GM19239 (cell line): ENCODE results near the gene PSG2.
"Not testable (repeated sequence)": the region's sequence is repeated elsewhere in the genome, so short reads cannot be mapped to it uniquely, and the experiment has no call there.

ENCODE experiments used
- DNase-seq: peaks from one replicate; pipeline ENCODE4 v3.0.0; 2011; ENCODE audit warnings: low spot score; ENCODE audit not compliant: insufficient read length
- FAIRE-seq: peaks from 2 replicates; lab custom pipeline; 2011; peaks lifted over from hg19 to GRCh38; lab: Jason Lieb, UNC

PSG2 gene

GRCh38 chr19:43084196-43084832, 1.8 kb upstream of the PSG2 start:
- DNase-seq, FAIRE-seq: not testable (repeated sequence)

DNA sequence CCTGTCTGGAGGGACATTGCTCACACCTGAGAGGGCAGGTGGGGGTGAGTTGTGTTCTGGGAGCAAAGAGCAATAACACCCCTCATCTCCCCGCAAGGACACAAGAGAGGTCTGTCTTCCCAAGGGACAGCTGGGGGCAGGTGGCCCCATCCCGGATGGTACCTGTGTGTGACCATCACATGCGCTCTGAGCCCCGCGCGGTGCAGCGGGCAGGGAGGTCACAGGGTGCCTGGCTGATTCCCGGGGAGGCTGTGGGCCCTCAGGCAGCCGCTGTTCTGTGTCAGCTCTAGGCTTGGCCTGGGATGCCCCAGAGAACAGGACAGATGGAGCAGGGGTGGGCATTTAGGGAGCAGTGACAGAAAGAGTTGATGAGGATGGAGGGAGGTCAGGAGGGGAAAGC, 1.2 kb upstream of the PSG2 start:
- DNase-seq, FAIRE-seq: not testable (repeated sequence)

- FAIRE-seq (no peak), DNase-seq (no peak)
Observed at GRCh38 chr19:43078311-43078710, 4.2 kb downstream of the PSG2 start.

GRCh38 chr19:43077881-43078280, 4.6 kb downstream of the PSG2 start:
- not testable (repeated sequence) for DNase-seq, FAIRE-seq

DNA sequence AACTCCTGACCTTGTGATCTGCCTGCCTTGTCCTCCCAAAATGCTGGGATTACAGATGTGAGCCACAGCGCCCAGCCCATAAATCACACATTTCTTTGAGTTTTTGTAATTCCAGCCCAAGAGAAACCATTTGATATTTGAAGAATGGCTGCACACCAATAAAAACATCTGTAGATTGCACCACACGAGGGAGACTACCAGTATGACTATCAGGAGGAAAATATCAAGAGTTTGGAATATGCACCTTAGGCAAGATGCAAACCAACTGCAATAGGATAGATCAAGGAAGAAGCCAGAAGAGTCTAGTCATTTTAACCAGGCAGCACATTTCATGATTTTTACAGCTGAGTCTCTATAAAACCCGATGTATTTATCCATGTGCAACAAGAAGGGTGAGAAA, 20.1 kb downstream of the PSG2 start:
- DNase-seq, FAIRE-seq: not testable (repeated sequence)

GRCh38 chr19:43061326-43061725, 21.2 kb downstream of the PSG2 start:
- not testable (repeated sequence) for FAIRE-seq

DNA sequence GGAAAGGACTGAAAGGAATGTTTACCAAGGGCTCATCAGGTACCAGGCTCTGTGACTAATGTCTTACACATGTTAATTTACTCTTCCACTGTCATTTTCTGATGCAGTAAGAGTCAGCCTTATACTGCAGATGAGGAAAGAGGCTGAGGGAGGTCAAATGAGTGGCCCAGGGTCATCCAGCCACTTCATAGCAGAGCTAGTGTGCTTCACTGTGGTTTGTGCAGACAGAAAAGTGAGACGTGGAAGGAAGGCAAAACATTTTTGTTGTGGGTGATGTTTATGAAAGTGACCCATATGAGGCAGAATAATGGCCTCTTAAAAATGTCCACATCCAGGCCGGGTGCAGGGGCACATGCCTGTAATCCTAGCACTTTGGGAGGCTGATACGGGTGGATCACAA, 22.2 kb downstream of the PSG2 start:
- FAIRE-seq, DNase-seq: not testable (repeated sequence)

More at GRCh38 chr19:43061326-43061725, 21.2 kb downstream of the PSG2 start:
- not testable (repeated sequence) for DNase-seq

DNA sequence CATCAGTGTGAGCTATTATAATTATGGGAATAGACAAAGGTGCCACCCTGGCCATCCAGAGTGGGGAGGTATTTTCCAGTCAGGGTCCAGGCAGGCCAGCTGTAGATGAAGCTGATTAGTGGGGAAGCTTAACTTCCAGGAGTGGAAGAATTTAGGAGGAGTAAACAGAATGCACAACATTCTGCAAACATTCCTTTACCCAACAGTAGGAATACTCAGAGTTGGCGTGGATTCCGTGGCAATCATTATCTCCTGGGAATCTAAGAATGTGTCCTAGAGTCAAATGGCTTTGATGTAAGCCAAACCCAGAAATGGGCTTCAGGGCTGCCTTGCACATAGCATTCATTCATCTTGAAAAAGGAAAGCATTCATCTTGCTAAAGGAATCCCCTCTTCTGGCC, 23.0 kb downstream of the PSG2 start:
- not testable (repeated sequence) for DNase-seq, FAIRE-seq

DNA sequence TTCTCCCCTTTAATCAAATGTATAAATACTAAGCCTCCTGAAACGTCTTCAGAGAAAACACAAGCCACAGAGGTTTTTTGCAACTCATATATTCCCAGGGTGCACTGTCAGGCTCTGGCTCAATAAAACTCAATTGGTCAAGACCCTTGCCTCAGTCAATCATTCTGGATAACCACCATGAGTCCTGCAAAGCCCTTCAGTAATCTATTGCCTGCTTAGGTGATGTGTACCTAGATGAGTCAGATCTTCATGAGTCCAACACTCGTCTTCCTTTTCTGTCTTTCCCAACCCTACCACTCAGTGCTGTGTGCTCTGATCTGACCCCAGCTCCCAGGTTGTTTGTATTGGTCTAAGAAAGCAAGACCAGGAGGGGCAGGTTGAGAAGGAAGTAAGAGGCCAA, 24.1 kb downstream of the PSG2 start:
- not testable (repeated sequence) for DNase-seq, FAIRE-seq

DNA sequence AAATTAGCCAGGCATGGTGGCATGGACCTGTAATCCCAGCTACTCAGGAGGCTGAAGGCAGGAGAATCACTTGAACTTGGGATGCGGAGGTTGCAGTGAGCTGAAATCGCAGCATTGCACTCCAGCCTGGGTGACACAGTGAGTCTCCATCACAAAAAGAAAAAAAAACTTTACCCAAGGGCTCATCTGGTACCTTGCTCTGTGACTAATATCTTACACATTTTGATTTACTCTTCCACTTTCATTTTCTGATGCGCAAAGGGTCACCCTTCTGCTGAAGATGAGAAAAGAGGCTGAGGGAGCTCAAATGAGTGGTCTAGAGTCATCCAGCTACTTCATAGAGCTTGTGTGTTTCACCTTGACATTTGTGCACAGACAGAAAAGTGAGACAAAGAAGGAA, 34.5 kb downstream of the PSG2 start:
- FAIRE-seq, DNase-seq: not testable (repeated sequence)

DNA sequence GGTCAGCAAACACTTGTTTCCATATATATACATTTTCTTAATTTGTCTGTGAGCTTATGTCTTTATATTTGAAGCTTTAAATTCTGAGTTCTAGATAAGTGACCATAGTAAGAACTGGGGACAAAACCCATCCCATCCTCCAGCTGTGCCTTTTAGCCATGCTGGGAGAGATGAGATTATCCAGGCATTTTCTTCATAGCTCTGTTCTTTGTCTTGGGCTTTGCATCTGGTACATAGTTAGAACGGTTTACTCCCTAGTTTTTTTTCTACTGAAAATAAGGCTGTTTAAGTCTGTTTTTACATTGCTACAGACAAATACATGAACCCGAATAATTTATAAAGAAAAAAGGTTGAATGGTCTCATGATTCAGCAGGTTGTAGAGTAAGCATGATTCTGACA, 35.9 kb downstream of the PSG2 start:
- not testable (repeated sequence) for DNase-seq, FAIRE-seq

GRCh38 chr19:43043492-43044180, 38.9 kb downstream of the PSG2 start:
- not testable (repeated sequence) for FAIRE-seq, DNase-seq

- not testable (repeated sequence) for FAIRE-seq, DNase-seq
Observed at GRCh38 chr19:43031645-43032044, 50.9 kb downstream of the PSG2 start.

DNA sequence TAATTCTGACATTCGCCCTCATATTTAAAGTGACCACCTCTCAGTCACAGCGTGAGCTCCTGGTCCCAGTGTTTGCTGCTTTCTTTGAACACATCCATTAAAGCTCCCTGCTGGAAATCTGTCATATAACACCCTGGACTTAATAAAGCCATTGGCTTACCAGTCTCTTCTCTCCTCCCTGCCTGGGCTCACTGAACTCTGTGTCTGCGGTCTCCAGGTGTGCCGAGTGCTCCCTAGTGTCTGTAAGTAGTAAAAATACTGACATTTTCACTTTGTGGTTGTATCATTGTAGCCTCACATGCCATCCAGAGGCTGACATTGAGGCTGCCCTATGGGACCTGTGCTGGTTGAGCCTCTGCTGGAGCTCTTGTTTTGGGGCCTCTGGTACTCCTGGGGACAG, 53.6 kb downstream of the PSG2 start:
- FAIRE-seq (no peak), DNase-seq (no peak)

GRCh38 chr19:43027985-43028384, 54.5 kb downstream of the PSG2 start:
- not testable (repeated sequence) for FAIRE-seq, DNase-seq

DNA sequence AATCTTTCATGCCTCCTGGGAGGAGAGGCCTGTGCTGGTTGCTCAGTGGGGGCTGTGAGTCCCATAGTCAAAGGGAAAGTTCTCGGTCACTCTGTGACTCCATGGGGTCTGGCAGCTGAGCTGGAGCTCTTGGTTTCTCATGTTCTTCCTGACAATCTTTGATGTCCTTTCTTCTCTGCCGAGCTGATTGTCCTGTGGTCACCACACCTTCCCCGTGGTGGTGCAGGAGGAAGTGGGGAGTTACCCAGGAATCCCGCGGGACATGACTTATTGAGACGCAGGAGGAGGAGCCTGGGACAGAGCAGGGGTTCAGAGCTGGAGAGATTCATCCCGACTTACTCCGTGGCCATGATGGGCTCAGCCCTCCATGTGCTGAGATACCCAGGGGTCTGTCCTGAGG, 55.4 kb downstream of the PSG2 start:
- FAIRE-seq, DNase-seq: not testable (repeated sequence)

DNA sequence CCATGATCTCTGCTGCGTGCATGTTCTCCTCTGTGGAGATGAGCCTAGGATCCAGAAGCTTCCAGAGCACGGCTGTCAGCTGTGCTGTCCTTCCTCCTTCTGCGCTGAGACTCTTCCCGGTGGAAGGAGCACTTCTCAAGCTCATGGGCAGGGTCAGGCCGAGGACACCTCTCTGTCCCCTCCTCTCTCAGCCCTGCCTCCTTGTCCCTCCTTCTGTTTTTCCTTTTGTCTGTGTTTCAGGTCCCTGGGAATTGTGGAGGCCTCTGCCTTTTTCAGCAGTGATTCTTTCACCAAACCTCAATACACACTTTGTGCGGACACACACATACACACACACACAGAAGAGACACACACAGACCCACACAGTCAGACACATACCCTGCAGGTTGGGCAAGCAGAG, 56.1 kb downstream of the PSG2 start, which contains the start of gene PSG11:
Gene PSG11 (minus strand): TSS at position 101 of the 400 bp plus-strand sequence. CDS start 97 bp downstream, at position 4.
- DNase-seq, FAIRE-seq: not testable (repeated sequence)

DNA sequence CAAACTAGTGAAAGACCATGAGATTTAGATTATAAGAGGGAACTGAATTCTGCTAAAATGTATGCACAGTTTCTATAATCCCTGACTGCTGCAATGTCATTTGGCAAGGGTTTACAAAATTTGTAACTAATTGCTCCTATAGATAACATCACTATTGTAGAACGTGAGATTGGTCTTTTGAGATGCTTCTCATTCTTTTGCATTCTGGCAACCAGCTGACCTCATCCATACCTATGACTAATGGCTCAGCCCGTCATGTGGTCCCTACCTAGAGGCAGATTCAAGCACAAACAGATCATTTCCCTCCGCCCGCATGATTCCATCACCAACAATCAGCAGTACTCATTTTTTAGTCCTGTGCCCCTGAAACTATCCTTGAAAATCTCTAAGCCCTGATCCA, 60.4 kb downstream of the PSG2 start:
- not testable (repeated sequence) for DNase-seq, FAIRE-seq

- FAIRE-seq, DNase-seq: not testable (repeated sequence)
Observed at GRCh38 chr19:43021629-43022028, 60.9 kb downstream of the PSG2 start.

GRCh38 chr19:43019588-43019987, 62.9 kb downstream of the PSG2 start:
- FAIRE-seq, DNase-seq: not testable (repeated sequence)
